Cardiac septum (tissue), 1 donor: Measurements from ENCODE around the gene DBNDD1. TPM values are rescaled to one million over a fixed set of nuclear protein-coding genes. Genes with fewer than 3 reads are reported as not detected.
"Not testable (repeated sequence)": the region's sequence is repeated elsewhere in the genome, so short reads cannot be mapped to it uniquely, and the experiment has no call there.

ENCODE experiments used
- DNase-seq: peaks from one replicate; pipeline ENCODE4 v3.0.0-alpha.2; 2020; ENCODE audit warnings: low spot score
- intact Hi-C: fragments of 100-400 bp; cut with DNase I; formaldehyde crosslinking; loops from one replicate; pipeline ENCODE4 v1.14.0; 2022
- total RNA-seq: library from RNA; stranded (reverse); fragmentation: NEBNext Ultra II Directional; extraction: Animal tissue kit (Norgen Biotek cat#: 25700); gene quantifications from one replicate; pipeline ENCODE4 v1.2.1, GENCODE V29; 2021
- donor health status: DM: no; HTN: no; CAD: no.

Gene DBNDD1
- total RNA-seq, 1 donor from 2014 or later = 3.0 TPM

DNA sequence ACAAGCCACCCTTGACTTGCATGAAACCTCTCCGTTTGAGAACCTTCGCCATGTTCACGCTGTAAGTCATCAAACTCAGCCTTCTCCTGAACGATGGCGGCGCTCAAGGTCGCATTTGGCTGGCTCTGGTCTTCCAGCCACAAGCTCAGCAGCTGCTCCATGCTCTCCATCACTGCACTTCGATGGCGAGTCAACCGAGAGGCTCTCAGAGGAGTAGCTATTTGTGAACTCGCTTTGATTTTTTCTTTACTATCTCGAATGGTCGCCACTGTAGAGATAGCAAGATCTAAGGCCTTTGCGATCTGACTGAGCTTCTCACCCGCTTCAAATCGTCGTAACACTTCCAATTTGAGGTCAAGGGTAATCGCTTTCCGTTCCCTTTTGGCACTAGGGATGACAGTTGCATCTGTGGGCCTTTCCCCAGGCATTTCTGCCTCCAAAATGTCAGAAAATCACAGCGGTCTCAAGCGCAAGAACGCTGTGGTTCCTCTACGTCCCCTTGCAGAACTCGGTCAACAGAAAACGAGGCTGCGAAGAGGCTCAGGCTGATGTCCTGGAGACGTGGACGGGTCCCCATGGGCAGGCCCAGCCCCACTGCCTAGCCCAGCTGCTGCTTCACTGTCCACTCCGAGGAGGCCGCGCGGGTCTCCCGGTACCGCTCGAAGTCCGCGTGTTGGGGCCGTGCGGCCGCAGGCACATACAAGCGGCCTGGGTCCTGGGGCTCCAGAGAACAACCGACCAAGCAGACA is 47.6 kb downstream of the DBNDD1 start:
- no peak for DNase-seq
- intact Hi-C loops = loop anchor here (5.0 kb wide), 1 partner anchor 49 kb away; the partner anchor contains the start of gene TUBB3

DNA sequence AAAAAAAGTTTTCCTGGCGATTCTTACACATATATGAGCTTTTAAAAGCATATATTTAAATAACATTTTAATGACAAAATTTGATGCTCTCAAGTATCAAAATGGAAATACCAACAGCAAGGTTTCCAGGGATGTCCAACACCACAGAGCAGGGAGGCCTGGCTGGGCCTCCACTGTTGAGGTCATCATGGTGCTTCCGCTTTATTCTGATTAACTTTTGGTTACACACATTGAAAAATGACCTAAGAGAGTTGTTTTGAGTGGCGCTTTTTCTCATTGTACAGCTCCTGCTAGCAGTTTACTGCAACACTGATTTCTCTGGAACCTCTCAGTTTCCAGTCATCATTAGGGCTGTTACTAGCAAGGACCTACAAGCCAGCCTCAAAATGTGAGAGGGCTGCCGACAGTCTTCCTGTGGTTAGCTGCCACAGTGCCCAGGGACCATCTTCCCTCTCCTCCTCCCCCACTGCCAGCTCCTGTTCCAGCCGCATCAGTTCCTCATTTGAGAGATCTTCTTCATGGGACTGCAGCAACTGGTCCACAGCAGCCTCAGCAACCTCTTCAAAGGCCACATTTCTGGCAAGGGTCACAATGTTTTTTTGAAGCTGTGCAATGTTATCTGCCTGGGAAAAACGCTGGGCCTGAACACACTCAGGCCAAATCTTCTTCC is 49.4 kb downstream of the DBNDD1 start:
- intact Hi-C loops = loop anchor here (5.0 kb wide), 1 partner anchor 48 kb away; the partner anchor contains the start of gene TUBB3
- no peak for DNase-seq

DNA sequence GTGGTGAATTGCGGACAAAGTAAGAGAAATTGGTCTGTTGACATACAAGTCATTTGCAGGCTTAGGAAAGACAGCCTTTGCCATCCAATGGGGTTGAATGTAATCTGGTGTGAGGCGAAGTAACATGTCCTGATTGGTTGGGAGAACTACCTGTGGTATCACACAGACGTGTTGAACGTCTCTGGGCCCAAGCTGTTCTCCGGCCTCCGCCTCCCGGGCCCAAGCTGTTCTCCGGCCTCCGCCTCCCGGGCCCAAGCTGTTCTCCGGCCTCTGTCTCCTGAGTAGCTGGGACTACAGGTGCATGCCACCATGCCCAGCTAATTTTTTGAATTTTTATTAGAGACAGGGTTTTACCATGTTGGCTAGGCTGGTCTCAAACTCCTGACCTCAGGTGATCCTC is 51.2 kb downstream of the DBNDD1 start:
- DNase-seq, intact Hi-C loops: not testable (repeated sequence)

DNA sequence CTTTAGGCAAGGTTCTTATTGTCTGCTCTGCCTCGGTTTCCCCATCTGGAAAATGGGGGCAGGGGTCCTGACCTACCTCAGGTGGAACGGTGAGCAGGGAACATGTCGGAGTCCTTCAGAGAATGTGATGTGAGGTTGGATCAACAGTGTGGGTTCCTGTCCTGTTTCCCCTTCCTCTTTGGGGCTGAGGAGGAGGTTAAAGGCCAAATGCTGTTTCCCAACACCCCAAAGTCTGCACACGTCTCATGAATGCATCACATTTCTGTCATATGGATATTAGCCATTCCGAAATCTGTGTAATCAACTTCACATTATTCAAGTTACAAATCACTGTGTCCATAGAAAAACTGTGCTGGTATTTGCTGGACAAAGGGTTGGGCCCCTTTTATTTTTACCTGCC is 51.8 kb downstream of the DBNDD1 start:
- intact Hi-C loops, DNase-seq: not testable (repeated sequence)

DNA sequence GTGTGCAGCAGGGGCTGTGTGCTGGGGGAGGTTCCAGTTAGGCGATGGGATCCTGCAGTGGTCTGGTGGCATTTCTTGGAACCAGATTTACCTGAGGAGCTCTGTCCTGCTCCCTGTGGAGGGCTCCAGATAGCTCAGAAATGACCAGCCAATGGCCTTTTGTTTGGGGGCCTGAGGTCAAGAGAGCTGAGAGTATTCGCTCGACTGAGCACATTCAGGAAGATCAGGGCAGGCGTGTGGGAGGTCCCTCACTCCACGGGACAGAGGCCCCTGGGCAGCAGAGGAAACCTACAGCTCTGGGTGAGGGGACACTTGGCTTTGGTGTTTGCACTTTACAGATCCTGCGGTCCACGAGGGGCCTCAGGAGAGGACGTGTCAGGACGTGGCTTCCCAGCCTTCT is 52.5 kb downstream of the DBNDD1 start:
- no peak for DNase-seq
- intact Hi-C loops = no loop called here

DNA sequence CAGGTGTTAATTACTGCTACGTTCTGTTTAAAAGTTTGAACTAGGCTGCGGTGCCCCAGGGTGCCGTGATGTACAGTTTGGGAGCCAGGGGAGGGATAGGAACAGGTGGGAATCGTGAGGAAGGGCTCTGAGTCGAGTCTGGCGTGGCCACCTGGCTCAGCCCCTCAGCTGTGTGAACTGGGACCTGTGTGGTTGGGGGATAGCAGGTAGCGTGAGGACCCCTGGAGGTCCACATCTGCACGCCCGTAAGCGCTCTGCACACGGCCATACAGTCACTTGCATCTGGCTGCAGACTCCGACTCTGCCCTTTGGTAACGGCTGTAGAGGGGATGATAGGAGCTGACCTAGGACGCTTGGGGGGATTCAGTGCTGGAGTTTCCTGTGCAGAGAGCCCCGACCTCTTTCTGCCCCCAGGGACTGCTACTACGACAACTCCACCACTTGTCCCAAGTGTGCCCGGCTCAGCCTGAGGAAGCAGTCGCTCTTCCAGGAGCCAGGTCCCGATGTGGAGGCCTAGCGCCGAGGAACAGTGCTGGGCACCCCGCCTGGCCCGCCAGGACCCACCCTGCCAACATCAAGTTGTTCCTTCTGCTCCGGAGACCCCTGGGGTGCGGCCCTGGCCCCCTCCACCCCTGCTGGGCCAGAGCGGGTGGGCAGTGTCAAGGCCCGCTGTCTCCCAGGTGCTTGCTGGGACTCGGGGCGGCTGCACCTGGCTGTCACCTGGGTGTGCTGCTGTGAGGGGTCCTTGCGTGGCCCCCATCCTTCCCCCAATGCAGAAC is 53.6 kb downstream of the DBNDD1 start:
- no peak for DNase-seq
- intact Hi-C loops = no loop called here

DNA sequence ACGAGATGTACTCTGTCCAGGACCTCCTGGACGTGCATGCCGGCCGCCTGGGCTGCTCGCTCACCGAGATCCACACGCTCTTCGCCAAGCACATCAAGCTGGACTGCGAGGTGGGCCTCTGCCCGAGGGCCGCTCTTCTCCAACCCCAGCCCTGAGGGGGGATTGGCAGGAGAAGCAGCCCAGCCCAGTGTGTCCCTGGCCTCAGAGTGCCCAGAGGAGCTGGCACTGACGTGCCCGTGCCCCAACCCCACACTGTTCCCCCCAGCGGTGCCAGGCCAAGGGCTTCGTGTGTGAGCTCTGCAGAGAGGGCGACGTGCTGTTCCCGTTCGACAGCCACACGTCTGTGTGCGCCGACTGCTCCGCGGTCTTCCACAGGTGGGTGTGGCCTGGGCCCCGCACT is 55.1 kb downstream of the DBNDD1 start:
- no peak for DNase-seq
- intact Hi-C loops = no loop called here

DNA sequence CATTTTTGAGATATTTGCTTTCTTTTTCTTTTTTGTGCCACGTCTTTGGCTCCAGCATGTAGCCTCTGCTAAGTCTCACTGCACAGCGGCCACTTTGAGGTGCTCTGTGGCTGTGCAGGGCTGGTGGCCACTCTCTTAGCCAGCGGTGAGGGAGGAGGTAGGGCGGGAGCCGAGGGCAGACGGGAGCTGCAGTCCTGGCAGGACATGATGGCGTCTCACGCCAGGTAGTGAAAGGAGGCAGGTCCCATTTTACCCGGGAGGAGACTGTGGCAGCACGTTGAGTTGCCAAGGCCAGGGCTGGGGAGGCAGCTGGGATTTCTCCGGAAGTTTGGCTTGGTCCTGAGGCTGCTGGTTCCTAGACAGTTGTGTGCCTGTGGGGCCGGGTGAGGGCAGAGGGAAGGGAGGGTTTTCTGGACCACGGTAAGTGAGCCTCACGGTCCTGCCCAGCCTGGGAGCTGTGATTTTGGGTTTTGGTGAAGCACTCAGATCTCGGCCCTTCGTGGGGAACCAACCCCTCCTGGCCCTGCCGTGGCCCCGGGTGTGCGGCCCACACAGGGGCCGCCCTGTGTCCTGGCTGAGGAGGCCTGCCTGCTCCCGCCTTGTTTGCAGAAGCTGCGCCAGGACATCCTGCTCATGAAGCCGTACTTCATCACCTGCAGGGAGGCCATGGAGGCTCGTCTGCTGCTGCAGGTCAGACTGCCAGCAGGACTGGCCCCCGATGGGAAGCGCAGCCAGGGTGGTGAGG is 56.3 kb downstream of the DBNDD1 start:
- intact Hi-C loops = no loop called here
- DNase-seq = no peak

DNA sequence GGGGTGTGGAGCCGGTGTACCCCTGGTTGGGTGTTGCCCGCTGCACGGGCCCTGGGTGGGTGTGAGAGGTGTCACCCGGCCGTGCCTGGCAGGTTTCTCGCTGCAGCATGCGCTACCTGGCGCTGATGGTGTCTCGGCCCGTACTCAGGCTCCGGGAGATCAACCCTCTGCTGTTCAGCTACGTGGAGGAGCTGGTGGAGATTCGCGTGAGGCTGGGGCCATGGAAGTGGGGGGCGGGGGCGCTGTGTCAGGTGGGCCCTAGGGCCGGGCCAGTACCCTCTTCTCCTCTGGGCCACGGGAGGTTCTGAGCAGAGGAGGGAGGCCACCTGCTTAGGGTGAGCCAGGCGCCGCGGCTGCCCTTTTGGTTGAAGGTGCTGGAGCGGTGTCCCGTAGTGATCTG is 57.3 kb downstream of the DBNDD1 start:
- DNase-seq = no peak
- intact Hi-C loops = no loop called here

DNA sequence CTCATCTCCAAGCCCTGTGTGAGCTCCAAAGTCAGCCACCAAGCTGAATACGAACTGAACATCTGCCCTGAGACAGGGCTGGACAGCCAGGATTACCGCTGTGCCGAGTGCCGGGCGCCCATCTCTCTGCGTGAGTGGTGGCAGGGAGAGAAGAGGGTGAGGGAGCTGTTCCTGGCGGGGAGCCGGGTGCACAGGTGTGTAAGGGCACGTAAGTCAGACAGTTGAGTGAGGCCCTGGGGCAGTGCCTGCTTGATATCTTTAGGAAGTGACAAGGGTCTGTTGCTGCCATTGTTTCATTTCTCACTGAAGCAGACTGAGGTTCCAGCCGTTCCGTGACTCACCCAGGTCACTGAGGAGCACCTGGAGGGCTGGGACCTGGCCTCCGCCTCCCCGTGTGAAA is 58.3 kb downstream of the DBNDD1 start:
- intact Hi-C loops = no loop called here
- DNase-seq = no peak

DNA sequence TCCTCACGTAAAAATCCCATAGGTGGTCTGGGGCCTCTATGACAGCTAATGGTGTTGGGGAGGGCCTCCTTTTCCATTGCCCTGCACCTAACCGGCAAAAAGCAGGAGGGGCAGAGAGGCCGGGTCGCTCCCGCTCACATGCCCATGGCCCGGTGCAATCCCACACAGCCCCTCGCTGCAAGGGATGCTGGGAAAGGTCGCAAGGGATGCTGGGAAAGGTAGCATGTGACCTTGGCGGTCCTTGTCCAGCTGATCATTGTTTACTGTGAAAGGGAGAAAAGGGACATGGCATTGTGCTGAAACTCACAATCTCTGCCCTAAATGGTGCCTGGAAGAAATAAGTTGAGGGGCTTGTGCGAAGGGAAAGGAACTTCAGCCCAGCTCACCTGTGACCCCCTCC is 60.7 kb downstream of the DBNDD1 start:
- no peak for DNase-seq
- intact Hi-C loops = no loop called here

DNA sequence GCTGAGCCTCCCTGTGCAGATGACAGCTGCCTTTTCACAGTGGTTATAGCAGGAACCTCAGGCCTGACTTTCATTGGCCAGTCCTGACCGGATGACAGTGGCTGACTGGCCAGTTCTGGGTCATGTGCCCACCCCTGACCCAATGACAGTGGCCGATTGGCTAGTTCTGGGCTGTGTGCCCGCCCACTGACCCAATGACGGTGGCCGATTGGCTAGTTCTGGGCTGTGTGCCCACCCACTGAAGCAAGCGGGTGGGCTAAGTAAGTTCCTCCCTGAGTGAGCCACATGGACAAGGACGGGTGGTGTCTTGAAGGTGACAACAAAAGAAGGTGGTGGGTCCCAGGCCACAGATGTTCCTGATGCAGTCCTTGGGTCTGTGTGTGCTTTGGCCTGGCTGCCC is 61.2 kb downstream of the DBNDD1 start:
- intact Hi-C loops = no loop called here
- DNase-seq = no peak

DNA sequence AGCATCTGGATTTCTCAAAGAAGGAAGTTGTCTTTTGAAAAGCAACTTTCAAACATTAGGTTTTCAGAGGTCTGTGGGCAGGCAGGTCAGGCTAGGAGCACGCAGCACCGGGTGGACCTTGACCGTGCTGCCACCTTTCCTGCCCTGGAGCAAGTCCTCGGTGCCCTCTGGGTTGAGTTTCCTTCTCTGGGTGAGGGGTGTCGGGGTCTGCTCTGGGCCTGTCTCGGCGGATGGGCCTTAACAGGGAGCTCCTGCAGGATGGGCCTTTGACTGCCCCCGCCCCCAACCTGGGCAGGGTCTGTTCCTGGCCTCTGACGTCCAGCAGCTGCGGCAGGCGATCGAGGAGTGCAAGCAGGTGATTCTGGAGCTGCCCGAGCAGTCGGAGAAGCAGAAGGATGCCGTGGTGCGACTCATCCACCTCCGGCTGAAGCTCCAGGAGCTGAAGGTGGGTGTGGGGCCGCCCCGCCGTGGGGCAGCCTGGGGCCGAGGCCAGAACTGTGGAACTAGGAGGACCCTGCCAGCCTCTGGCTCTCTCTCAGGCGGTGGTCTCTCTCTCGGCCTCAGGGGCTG is 62.0 kb downstream of the DBNDD1 start:
- intact Hi-C loops = no loop called here
- no peak for DNase-seq

DNA sequence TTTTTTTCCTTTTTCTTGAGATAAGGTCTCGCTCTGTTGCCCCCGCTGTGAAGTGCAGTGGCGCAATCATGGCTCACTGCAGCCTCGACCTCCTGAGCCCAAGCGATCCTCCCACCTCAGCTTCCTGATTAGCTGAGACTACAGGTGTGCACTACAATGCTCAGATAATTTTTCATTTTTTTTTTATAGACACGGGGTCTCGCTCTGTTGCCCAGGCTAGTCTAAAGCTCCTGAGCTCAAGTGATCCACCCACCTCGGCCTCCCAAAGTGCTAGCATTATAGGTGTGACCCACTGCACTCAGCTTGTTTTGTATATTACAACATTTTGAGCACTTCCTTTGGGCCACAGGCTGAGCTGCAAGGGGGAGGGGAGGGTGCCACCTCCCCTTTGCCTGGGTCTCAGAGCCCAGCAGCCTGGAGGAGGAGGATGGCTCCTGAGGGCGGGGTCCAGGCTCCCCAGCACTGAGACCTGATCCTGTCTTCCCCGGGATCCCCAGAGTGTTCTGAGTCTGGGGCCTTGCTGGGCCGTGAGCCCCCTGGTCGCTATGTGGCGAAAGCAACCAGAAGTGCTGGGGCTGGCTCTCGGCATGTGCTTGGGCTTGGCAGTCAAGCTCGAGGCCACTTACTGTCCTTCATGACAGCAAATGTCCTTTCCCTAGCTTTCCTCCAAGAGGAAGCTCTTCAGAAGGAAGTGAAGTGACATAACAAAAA is 62.6 kb downstream of the DBNDD1 start:
- intact Hi-C loops = no loop called here
- DNase-seq = no peak

DNA sequence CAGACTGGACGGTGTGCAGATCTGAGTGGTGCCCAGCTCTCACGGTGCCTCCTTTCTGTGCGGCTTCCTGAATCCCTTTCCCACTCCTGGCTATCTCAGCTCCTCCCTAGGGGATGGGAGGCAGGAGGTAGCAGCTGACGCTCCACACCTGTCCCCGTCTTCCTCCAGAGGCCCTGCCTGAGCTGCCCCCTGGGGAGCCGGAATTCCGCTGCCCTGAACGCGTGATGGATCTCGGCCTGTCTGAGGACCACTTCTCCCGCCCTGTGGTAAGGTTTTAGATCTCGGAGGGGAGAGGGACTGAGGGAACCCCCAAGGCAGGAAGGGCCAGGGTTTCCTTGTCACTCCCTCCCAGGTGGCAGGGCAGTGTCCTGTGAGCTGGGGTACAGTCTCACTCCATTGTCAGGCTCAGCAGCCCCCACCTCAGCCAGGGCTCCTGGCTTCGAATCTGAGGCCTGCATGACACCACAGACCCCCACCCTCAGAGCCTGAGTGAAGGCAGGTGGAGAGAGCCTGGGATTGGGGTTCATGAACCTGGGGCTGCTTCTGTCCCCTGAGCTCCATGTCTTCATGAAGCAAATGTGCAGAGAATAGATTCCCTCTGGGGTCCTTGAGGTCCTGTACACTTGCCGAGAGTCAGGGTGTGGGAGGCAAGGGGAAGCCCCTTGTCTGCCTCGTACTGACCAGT is 64.1 kb downstream of the DBNDD1 start:
- no peak for DNase-seq
- intact Hi-C loops = no loop called here
